Endothelial cell of umbilical vein (primary cell): ENCODE data around the gene INPP4B. TPM values are rescaled to one million over a fixed set of nuclear protein-coding genes. Genes with fewer than 3 reads are reported as not detected.

Source experiments
- BruUV-seq: library from RNA; stranded (reverse); fragments of 400-500 nt; replicated peaks from 2 replicates; lab custom pipeline; 2021; lab: Mats Ljungman, UMichigan
- CTCF ChIA-PET: fragments of 300-600, 350-600 bp; sonication (Branson Sonifier 250); formaldehyde crosslinking; loops from one replicate; lab custom pipeline; 2021; ENCODE audit warnings: antibody characterized with exemption, inconsistent platforms; lab: Charles Lee
- POLR2A ChIA-PET: fragments of 300-600, 350-600 bp; sonication (Branson Sonifier 250); formaldehyde crosslinking; loops from one replicate; lab custom pipeline; 2021; ENCODE audit warnings: antibody characterized with exemption, inconsistent platforms; lab: Charles Lee
- DNase-seq: peaks from one replicate; pipeline ENCODE4 v3.0.0-alpha.2; 2011; ENCODE audit warnings: low read depth, low spot score
- FAIRE-seq: peaks from 2 replicates; lab custom pipeline; 2011; peaks lifted over from hg19 to GRCh38; lab: Jason Lieb, UNC
- H2AFZ ChIP-seq: 2 replicates; pipeline ENCODE4 v1.6.0; 2012; ENCODE audit warnings: low read depth, low read length, control low read depth, inconsistent platforms
- H3K27ac ChIP-seq: 2 replicates; pipeline ENCODE4 v1.5.1; 2011; ENCODE audit warnings: low read depth, mild to moderate bottlenecking, control low read depth, low read length, moderate library complexity; ENCODE audit not compliant: insufficient read depth
- H3K27me3 ChIP-seq, 2 experiments: 2 replicates each; pipeline versions ENCODE4 v1.6.0 to v1.6.1; 2011; ENCODE audit warnings: low read length in 2 of 2, mixed read lengths in 1 of 2; ENCODE audit not compliant: control insufficient read depth in 2 of 2, insufficient read depth in 2 of 2
- H3K36me3 ChIP-seq, 2 experiments: 2 replicates in 1 of 2; 3 replicates in 1 of 2; pipeline ENCODE4 v1.5.1; 2011; ENCODE audit warnings: low read length in 2 of 2, mild to moderate bottlenecking in 1 of 2, moderate library complexity in 1 of 2; ENCODE audit not compliant: control insufficient read depth in 2 of 2, insufficient read depth in 2 of 2; ENCODE audit errors: extremely low read depth in 1 of 2
- H3K4me1 ChIP-seq: 3 replicates; pipeline ENCODE4 v1.5.1; 2011; ENCODE audit warnings: mild to moderate bottlenecking, low read length; ENCODE audit not compliant: control insufficient read depth, insufficient read depth; ENCODE audit errors: extremely low read depth
- H3K4me2 ChIP-seq: 2 replicates; pipeline ENCODE4 v1.6.1; 2011; ENCODE audit warnings: low read length, control low read depth, mixed read lengths; ENCODE audit not compliant: insufficient read depth
- H3K4me3 ChIP-seq, 3 experiments: fragments of 200-600 bp in 1 of 3; sonication (generic), shearing (Covaris generic) in 1 of 3; replicated peaks in 1 of 3; 2 replicates each; pipeline ENCODE4 v1.5.1; 2011 to 2016; ENCODE audit warnings: control low read depth in 3 of 3, low read length in 3 of 3, mild to moderate bottlenecking in 2 of 3, inconsistent platforms in 1 of 3, low read depth in 1 of 3, moderate library complexity in 1 of 3; ENCODE audit not compliant: insufficient read depth in 1 of 3
- H3K79me2 ChIP-seq: 2 replicates; pipeline ENCODE4 v1.6.0; 2012; ENCODE audit warnings: low read length, inconsistent platforms; ENCODE audit not compliant: control insufficient read depth, insufficient read depth
- H3K9ac ChIP-seq: replicated peaks from 2 replicates; pipeline ENCODE3; 2011; ENCODE audit warnings: low read length, control low read depth; ENCODE audit not compliant: insufficient read depth; ENCODE audit errors: extremely low read depth
- H3K9me1 ChIP-seq: replicated peaks from 3 replicates; pipeline ENCODE4 v1.6.0; 2011; ENCODE audit warnings: mild to moderate bottlenecking, low read length; ENCODE audit not compliant: control insufficient read depth, insufficient read depth; ENCODE audit errors: extremely low read depth
- H3K9me3 ChIP-seq: replicated peaks from 2 replicates; pipeline ENCODE4 v1.5.1; 2012; ENCODE audit warnings: low read length, inconsistent platforms; ENCODE audit not compliant: control insufficient read depth, insufficient read depth
- H4K20me1 ChIP-seq: replicated peaks from 2 replicates; pipeline ENCODE3; 2011; ENCODE audit warnings: mild to moderate bottlenecking, low read length; ENCODE audit not compliant: control insufficient read depth, insufficient read depth; ENCODE audit errors: extremely low read depth
- EZH2 ChIP-seq: IDR thresholded peaks from 2 replicates; pipeline ENCODE4 v1.6.1; 2012; ENCODE audit warnings: borderline replicate concordance, low read depth, mild to moderate bottlenecking, moderate library complexity, low read length, inconsistent platforms; ENCODE audit not compliant: severe bottlenecking
- FOS ChIP-seq: IDR thresholded peaks from 2 replicates; pipeline ENCODE4 v1.6.1; 2011; ENCODE audit warnings: mild to moderate bottlenecking, low read length, moderate library complexity, borderline replicate concordance; ENCODE audit not compliant: insufficient read depth
- GATA2 ChIP-seq: IDR thresholded peaks from 2 replicates; pipeline ENCODE4 v1.7.0; 2011; ENCODE audit warnings: low read depth, mild to moderate bottlenecking, moderate library complexity, mixed read lengths, low read length; ENCODE audit not compliant: insufficient read length, insufficient read depth
- JUN ChIP-seq: IDR thresholded peaks from 2 replicates; pipeline ENCODE4 v1.6.1; 2011; ENCODE audit warnings: borderline replicate concordance, low read depth; ENCODE audit not compliant: insufficient read length, insufficient read depth
- MYC ChIP-seq: IDR thresholded peaks from one replicate; pipeline ENCODE4 v1.6.1; 2011; ENCODE audit warnings: mild to moderate bottlenecking, low read depth, low read length
- POLR2A ChIP-seq: IDR thresholded peaks from 2 replicates; pipeline ENCODE4 v1.6.1; 2012; ENCODE audit warnings: low read depth, mild to moderate bottlenecking, control low read depth, low read length
- POLR2AphosphoS5 ChIP-seq: IDR thresholded peaks from 2 replicates; pipeline ENCODE4 v1.6.1; 2012; ENCODE audit warnings: low read depth, mild to moderate bottlenecking, control low read depth, low read length, moderate library complexity; ENCODE audit not compliant: insufficient read depth
- dilution Hi-C: fragments of 300-500 bp; cut with MboI; formaldehyde crosslinking; loops from one replicate; pipeline ENCODE4 v1.15.0; 2019; ENCODE audit warnings: low sequenced_read_pairs; ENCODE audit not compliant: extremely low pct_ligation_motif_present
- intact Hi-C: fragments of 100-400 bp; cut with micrococcal nuclease; formaldehyde crosslinking; loops from one replicate; pipeline ENCODE4 v1.10.0; 2022
- polyA plus RNA-seq, 4 experiments: library from polyadenylated mRNA; depleted of rRNA in 3 of 4; stranded (reverse) in 3 of 4; unstranded in 1 of 4; fragments of >200 nt; gene quantifications; 2 replicates each; pipeline versions ENCODE4 v1.2.1 to v1.2.3, GENCODE V29; 2011 to 2012; ENCODE audit warnings: missing spikeins in 1 of 4
- total RNA-seq: library from RNA; stranded (reverse); gene quantifications from 2 replicates; pipeline ENCODE4 v1.2.3, GENCODE V29; 2021
- TF ChIP-seq, protein P1 (sequence below), 2 donors: IDR thresholded peaks; 1 replicate in 1 of 2; 2 replicates in 1 of 2; pipeline ENCODE4 v1.5.1; 2011; ENCODE audit warnings: low read length in 2 of 2, mild to moderate bottlenecking in 2 of 2, moderate library complexity in 2 of 2, control low read depth in 1 of 2, inconsistent platforms in 1 of 2, low read depth in 1 of 2; ENCODE audit not compliant: insufficient read depth in 1 of 2; ENCODE audit errors: extremely low read depth in 1 of 2
- TF ChIP-seq, protein P2 (sequence below): IDR thresholded peaks from 2 replicates; pipeline ENCODE4 v1.6.1; 2011; ENCODE audit not compliant: insufficient read depth, insufficient read length

The INPP4B gene
- total and polyA plus RNA-seq, 2 donors (not counting 3 experiments of a cell fraction or from before 2014, with no cell fraction given), result 0.41 to 3.1 TPM

DNA sequence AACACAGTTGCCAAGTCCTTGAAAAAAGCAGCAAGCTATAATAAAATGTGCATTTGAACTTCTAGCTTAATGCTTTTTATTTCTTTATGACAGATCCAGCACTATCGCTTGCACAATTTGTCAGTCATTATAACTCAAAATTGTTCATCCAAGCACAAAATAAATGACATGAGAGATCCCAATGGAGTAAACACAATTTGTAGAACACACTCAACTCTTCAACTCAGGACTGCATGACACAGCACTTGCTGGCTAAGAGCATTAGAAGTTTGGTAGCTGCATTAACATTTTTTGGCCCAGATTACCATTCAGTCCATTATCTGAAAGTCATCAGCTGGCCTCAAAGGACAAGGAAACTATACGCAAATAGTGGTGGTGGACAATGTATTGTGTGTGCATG lies 530.1 kb downstream of the INPP4B start:
- BruUV-seq, result no TSS peak
- FAIRE-seq (no peak), DNase-seq (no peak)
- Histone ChIP-seq H3K9ac (no peak overlapping the region), H3K4me3 (no peak overlapping the region), H3K9me3 (no peaks in the 10 kb centered on the region), H3K27ac (no peak overlapping the region), H2AFZ (no peak overlapping the region), H4K20me1 (no peaks in the 10 kb centered on the region), H3K4me2 (no peak overlapping the region), H3K36me3 (no peaks in the 10 kb centered on the region), H3K79me2 (no peaks in the 10 kb centered on the region), H3K4me1 (peaks cover 3% of the 10 kb centered on the region), H3K27me3 (no peaks in the 10 kb centered on the region), H3K9me1 (no peaks in the 10 kb centered on the region)
- intact Hi-C loops, result no loop called here
- POLR2A ChIA-PET, result no interaction called here
- dilution Hi-C loops, result no loop called here
- TF ChIP-seq MYC (no peak), GATA2 (no peak), POLR2A (no peak), FOS (no peak), JUN (no peak), POLR2AphosphoS5 (no peak), EZH2 (no peak)
- TF ChIP-seq, protein P1, sequence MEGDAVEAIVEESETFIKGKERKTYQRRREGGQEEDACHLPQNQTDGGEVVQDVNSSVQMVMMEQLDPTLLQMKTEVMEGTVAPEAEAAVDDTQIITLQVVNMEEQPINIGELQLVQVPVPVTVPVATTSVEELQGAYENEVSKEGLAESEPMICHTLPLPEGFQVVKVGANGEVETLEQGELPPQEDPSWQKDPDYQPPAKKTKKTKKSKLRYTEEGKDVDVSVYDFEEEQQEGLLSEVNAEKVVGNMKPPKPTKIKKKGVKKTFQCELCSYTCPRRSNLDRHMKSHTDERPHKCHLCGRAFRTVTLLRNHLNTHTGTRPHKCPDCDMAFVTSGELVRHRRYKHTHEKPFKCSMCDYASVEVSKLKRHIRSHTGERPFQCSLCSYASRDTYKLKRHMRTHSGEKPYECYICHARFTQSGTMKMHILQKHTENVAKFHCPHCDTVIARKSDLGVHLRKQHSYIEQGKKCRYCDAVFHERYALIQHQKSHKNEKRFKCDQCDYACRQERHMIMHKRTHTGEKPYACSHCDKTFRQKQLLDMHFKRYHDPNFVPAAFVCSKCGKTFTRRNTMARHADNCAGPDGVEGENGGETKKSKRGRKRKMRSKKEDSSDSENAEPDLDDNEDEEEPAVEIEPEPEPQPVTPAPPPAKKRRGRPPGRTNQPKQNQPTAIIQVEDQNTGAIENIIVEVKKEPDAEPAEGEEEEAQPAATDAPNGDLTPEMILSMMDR (IDR thresholded peaks at IDR 0.05; ENCODE audit: extremely low read depth in 1 of 2, insufficient read depth in 1 of 2, low read depth in 1 of 2, low read length in 2 of 2), result no peak
- TF ChIP-seq, protein P2, sequence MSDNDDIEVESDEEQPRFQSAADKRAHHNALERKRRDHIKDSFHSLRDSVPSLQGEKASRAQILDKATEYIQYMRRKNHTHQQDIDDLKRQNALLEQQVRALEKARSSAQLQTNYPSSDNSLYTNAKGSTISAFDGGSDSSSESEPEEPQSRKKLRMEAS, result no peak
- CTCF ChIA-PET, result no interaction called here
